Measurements from ENCODE around the gene AADAT.
"Not testable (repeated sequence)": the region's sequence is repeated elsewhere in the genome, so short reads cannot be mapped to it uniquely, and the experiment has no call there.

The AADAT gene

GRCh38 chr4:170089274-170089667, 485 bp downstream of the AADAT start:
- DNase-seq (ENCODE audit: low spot score): no peak

DNA sequence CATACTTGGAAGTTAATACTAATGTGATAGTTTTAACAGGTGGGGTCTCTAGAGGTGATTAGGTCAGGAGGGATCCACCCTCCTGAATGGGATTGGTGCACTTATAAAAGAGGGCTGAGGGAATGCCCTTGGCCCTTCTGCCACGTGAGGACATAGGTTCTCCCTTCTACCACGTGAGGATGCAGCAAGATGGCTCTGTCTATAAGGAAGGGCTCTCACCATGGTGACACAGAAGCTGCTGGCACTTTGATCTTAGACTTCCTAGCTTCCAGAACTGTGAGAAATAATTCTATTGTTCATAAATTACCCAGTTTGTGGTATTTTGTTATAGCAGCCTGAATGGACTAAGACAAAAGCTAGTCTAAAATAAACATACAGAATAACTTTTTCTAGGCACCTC, 1.0 kb downstream of the AADAT start:
- no peak for DNase-seq (ENCODE audit: low spot score)

GRCh38 chr4:170087163-170087700, 2.5 kb downstream of the AADAT start:
- no peak for DNase-seq (ENCODE audit: low spot score)

- DNase-seq (ENCODE audit: low spot score): no peak
Observed at GRCh38 chr4:170083541-170083940, 6.2 kb downstream of the AADAT start.

- no peak for DNase-seq (ENCODE audit: low spot score)
Observed at GRCh38 chr4:170080496-170080895, 9.3 kb downstream of the AADAT start.

- no peak for DNase-seq (ENCODE audit: low spot score)
Observed at GRCh38 chr4:170079981-170080380, 9.8 kb downstream of the AADAT start.

GRCh38 chr4:170071196-170071595, 18.6 kb downstream of the AADAT start:
- no peak for DNase-seq (ENCODE audit: low spot score)

DNA sequence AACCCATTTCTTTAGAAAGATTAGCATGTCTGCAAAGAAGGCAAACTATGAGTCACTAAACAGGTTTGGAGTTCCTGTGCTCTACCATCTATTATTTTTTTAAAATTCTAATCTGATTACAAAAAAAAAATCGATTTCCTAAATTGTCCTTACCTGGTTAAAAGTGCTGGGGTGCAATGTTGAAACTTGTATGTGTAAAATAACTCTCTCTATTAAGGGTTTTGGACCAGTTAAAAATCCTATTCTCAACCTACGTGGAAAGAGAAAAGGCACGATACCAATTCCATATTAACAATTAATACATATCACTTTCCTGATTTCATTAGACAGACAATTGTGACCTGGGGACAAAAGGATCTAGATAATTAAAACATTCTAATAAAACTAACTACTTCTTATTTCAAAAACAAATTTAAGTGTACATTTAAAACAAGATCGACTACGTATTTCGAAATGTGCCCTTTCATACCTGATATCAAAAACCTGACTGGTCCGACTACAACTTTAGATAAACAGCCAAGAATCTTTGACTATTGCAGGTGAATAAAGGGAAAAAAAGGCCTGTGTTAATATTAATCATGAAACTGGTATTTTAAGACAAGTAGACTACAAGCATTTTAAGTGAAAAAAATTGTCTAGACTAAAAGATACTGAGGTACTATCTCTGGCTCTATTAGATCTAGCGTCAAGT, 21.2 kb downstream of the AADAT start:
- no peak for DNase-seq (ENCODE audit: low spot score)

DNA sequence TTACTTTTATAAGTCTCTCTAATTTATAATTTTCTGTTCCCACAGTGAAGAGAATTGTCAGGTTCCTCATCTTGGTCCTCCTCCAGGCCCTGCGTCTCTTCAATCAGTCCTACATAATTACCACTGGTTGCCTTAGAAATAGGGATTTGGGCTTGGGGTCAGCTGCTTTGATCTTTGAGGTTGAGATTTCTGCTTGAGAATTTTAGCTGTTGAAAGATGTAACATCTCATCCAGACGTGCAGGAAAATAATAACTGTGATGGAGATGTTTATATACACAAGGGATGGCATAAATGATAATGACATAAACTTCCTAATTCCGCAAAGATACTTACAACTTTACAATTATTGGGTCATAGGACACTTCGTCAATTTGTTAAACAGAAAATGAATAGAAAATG, 30.3 kb downstream of the AADAT start:
- no peak for DNase-seq (ENCODE audit: low spot score)

- no peak for DNase-seq (ENCODE audit: low spot score)
Observed at GRCh38 chr4:170058826-170059225, 30.9 kb downstream of the AADAT start.

DNA sequence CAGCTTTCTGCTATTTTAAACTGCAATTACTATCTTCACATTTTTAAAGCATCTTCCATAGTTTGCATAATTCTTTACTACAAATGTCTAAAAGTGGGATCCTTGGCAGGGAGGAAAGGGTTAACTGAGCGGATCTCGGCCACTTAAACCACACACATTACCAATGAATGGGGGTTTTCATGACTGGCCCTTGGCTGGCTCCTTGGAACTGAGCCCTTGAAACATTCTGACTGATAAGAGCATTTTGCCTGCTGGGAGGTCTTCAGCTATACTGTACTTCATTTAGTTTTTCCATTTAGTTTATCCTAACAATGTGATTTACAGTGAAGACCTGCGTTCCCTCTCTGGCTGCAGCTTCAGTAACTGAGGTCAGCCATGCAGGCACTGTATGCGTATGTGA, 31.9 kb downstream of the AADAT start:
- no peak for DNase-seq (ENCODE audit: low spot score)

DNA sequence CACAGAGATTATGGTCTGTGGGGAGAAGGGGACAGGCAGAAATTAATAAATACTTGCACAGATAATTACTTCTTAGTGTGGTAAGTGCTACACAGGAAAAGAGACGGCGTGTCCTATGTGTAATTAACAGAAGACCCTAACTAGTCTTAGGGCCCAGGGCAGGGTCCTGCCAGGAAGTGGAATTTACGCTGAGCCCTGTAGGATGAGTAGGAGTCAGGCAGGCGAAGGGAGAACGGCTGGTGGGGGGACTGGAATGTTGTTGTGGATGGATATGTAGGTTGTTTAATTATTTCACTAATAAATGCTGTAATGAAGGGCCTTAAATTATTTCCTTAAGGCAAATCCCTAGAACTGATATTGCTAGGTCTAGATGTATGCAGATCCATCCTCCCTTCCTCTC, 36.8 kb downstream of the AADAT start:
- DNase-seq (ENCODE audit: low spot score): no peak

DNA sequence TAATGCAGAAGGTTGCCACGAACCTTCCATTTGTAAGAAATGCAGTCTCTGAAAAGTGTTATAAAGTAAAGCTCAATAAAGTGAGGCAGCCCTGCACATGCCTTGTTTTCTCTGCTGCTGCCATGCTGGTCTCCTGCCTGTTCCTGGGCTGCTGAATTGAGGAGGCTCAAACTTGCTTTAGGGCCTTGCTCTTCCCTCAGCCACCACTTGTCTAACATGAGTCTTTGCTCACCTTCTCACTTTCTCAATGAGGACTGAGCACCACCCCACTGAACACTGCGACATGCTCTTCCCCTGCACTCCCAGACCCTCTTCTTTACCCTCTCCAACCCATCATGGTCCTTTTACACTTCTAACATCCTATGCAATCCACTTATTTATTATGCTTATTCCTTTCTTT, 38.4 kb downstream of the AADAT start:
- no peak for DNase-seq (ENCODE audit: low spot score)

DNA sequence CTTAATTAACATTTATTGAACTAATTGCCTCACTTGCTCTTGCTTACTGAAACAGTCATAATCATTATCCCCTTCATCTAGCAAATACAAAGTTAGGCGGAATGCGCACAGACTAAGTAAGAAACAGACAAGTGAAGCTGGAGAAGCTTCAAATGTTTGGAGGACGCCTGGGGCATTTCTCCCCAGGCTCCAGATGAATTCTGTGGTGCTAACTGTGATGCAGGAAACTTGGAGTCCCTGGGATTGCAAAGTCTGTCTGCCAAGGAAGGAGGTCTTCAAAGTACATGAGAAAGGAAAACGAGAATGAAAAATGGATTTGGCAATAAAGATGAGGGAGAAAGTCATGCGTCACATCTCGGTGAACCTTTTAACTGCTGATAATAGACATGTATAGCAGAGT, 40.0 kb downstream of the AADAT start:
- DNase-seq (ENCODE audit: low spot score): no peak

DNA sequence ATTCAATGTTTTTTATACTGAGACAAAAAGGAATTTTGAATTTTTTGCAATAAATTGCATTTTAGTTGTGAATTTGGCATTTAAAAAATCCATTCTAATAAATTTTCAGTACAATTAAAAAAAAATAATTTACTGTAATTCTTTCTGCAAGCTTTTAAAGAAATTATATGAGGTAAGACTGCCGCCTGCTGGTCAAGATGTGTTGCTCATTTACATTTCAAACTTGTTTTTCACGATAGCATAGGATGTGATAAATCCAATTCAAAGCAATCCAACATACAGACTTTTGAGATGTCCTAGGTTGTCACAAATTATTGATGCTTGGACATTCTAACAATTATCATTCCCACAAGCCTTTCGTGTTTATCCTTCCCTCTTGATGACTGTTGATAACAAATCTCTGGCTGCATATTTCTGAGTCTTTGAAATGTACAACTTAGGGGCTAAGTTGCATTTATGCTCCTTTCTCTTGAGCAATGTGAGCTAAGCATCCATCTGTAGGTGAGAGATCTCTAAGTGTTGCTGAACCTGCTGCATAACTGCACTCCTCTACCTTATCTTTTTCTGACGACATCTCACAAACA, 41.9 kb downstream of the AADAT start:
- peak; percentile 57 for DNase-seq (ENCODE audit: low spot score)

DNA sequence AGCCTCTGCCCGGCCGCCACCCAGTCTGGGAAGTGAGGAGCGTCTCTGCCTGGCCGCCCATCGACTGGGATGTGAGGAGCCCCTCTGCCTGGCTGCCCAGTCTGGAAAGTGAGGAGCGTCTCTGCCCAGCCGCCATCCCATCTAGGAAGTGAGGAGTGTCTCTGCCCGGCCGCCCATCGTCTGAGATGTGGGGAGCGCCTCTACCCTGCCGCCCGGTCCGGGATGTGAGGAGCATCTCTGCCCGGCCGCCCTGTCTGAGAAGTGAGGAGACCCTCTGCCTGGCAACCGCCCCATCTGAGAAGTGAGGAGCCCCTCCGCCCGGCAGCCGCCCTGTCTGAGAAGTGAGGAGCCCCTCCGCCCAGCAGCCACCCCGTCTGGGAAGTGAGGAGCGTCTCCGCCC, 43.6 kb downstream of the AADAT start:
- not testable (repeated sequence) for DNase-seq (ENCODE audit: low spot score)

GRCh38 chr4:170040031-170040680, 49.6 kb downstream of the AADAT start:
- no peak for DNase-seq (ENCODE audit: low spot score)

- DNase-seq (ENCODE audit: low spot score): no peak
Observed at GRCh38 chr4:170038769-170039168, 51.0 kb downstream of the AADAT start.

DNA sequence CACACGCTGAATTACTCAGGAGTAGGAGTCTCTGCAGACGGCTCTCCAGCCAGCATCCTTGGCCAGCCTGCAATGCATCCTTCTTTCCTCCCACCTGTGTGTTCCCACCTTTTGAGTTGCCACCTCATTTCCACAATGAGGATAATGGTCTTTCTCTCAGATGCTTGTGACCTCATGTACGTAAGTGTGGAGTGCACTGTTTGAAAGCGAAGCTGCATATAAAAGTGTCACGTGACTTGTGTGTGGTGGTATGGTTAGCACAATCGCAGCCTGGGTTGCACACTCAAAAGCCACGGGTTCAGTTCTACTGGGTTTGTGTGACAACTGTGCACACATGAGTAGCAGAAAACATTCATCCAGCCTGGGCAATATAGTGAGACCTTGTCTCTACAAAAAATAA, 51.5 kb downstream of the AADAT start:
- DNase-seq (ENCODE audit: low spot score): no peak

- DNase-seq (ENCODE audit: low spot score): no peak
Observed at GRCh38 chr4:170037481-170037880, 52.3 kb downstream of the AADAT start.

DNA sequence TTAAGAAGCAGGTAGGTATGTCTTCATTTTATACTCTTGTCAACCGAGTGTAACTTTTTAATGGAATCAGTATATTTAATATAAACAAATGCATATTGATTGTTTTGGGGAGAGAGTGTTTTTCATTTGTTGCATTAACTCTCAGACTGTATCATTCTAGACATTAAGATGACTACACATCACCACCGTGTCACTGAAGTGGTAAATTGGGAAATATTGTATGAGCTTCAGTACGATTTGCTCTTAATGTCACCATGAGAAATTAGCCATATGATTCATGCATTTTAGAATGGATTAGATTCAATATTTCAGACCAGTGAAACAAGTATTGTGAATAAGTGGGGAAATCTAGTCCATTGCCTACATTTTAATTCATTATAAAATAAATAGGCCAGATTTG, 53.9 kb downstream of the AADAT start:
- no peak for DNase-seq (ENCODE audit: low spot score)

- DNase-seq (ENCODE audit: low spot score): no peak
Observed at GRCh38 chr4:170035231-170035630, 54.5 kb downstream of the AADAT start.

DNA sequence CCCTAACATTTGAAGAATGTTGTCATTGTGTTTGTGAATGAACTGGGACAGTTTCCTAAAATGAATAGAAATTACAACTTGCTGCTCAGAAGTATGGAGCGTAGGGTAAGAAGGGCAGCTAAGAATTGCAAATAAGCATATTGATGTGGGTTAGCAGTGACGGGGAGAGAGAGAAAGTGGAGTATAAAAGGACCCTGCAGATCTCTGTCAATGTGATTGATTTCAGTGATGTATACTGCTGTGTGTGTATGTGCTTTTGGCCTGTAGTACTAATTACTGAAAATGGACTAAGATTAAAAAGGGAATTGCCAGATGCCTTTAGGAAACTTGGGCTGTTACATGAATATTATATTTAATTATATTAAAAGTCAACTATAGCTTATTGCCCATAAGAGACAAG, 55.8 kb downstream of the AADAT start:
- DNase-seq (ENCODE audit: low spot score): no peak

All from activated CD4-positive, alpha-beta T cell treated with anti-CD3 and anti-CD28 coated beads, Interleukin-2, Interleukin-4, amounts not matched to agents 100 ng/mL and 50 ng/mL, durations not matched to agents 16 hours and 8 hours (primary cell).